GM18502 (cell line): ENCODE data around the gene FBXO42.
"Not testable (repeated sequence)": the region's sequence is repeated elsewhere in the genome, so short reads cannot be mapped to it uniquely, and the experiment has no call there.

Experiments
- ATAC-seq: cut with Tn5 transposase; IDR thresholded peaks from one replicate; pipeline ENCODE4 v1.9.1; 2021; ENCODE audit warnings: mild to moderate bottlenecking; ENCODE audit not compliant: unreplicated experiment, poor library complexity

FBXO42 gene

GRCh38 chr1:16372535-16373285, 20.4 kb upstream of the FBXO42 start:
- no peak for ATAC-seq

- ATAC-seq = no peak
Observed at GRCh38 chr1:16371725-16372124, 19.4 kb upstream of the FBXO42 start.

GRCh38 chr1:16369821-16370220, 17.5 kb upstream of the FBXO42 start:
- no peak for ATAC-seq

GRCh38 chr1:16367968-16368890, 15.9 kb upstream of the FBXO42 start:
- no peak for ATAC-seq

- peak; percentile 60 for ATAC-seq
Observed at GRCh38 chr1:16367258-16367967, 15.1 kb upstream of the FBXO42 start.

GRCh38 chr1:16366722-16367257, 14.5 kb upstream of the FBXO42 start, which contains the start of gene SZRD1:
SZRD1 (plus strand) TSS chr1:16367242; CDS start chr1:16367258, 16 bp downstream.
- ATAC-seq = peak; percentile 78

GRCh38 chr1:16365146-16365498, 12.8 kb upstream of the FBXO42 start:
- ATAC-seq = not testable (repeated sequence)

GRCh38 chr1:16356867-16357266, 4.6 kb upstream of the FBXO42 start:
- no peak for ATAC-seq

- ATAC-seq = no peak
Observed at GRCh38 chr1:16354619-16355018, 2.3 kb upstream of the FBXO42 start.

- no peak for ATAC-seq
Observed at GRCh38 chr1:16352842-16353535, 709 bp upstream of the FBXO42 start.

GRCh38 chr1:16351456-16351993, 755 bp downstream of the FBXO42 start:
- no peak for ATAC-seq

GRCh38 chr1:16349847-16350406, 2.4 kb downstream of the FBXO42 start:
- no peak for ATAC-seq

GRCh38 chr1:16348414-16349182, 3.7 kb downstream of the FBXO42 start:
- ATAC-seq = no peak

GRCh38 chr1:16343276-16343675, 9.0 kb downstream of the FBXO42 start:
- ATAC-seq = not testable (repeated sequence)

- ATAC-seq = no peak
Observed at GRCh38 chr1:16342331-16343062, 9.8 kb downstream of the FBXO42 start.

- no peak for ATAC-seq
Observed at GRCh38 chr1:16340673-16341072, 11.6 kb downstream of the FBXO42 start.

- ATAC-seq = no peak
Observed at GRCh38 chr1:16338961-16339360, 13.3 kb downstream of the FBXO42 start.
